HG02798 (cell line): Measurements from ENCODE around the gene SNED1.

Experiments used
- ATAC-seq: cut with Tn5 transposase; IDR thresholded peaks from one replicate; pipeline ENCODE4 v1.9.1; 2021; ENCODE audit warnings: mild to moderate bottlenecking; ENCODE audit not compliant: unreplicated experiment, poor library complexity

Gene SNED1

GRCh38 chr2:241019441-241020139, 21.2 kb downstream of the SNED1 start:
- no peak for ATAC-seq

DNA sequence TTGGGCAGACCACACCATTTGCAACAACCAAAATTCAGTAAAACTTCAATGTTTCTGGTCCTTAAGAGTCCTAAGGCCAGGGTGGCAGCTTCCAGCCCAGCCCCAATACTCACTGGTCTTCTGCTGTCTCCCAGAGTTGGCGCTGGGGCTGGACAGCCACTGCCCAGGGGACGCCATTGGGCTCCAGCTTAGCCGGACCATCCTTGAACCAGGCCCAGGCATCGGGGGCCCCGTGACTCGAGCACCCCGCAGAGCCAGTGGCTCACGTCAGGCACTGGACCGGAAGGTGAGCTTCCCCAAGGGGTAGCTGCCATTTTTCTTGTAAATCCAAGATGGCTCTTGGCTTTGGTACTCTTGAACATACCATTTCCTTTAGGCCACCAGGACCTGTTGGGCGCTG, 21.8 kb downstream of the SNED1 start:
- ATAC-seq: no peak

GRCh38 chr2:241020629-241021190, 22.3 kb downstream of the SNED1 start:
- ATAC-seq: no peak

GRCh38 chr2:241025639-241026038, 27.2 kb downstream of the SNED1 start:
- no peak for ATAC-seq

DNA sequence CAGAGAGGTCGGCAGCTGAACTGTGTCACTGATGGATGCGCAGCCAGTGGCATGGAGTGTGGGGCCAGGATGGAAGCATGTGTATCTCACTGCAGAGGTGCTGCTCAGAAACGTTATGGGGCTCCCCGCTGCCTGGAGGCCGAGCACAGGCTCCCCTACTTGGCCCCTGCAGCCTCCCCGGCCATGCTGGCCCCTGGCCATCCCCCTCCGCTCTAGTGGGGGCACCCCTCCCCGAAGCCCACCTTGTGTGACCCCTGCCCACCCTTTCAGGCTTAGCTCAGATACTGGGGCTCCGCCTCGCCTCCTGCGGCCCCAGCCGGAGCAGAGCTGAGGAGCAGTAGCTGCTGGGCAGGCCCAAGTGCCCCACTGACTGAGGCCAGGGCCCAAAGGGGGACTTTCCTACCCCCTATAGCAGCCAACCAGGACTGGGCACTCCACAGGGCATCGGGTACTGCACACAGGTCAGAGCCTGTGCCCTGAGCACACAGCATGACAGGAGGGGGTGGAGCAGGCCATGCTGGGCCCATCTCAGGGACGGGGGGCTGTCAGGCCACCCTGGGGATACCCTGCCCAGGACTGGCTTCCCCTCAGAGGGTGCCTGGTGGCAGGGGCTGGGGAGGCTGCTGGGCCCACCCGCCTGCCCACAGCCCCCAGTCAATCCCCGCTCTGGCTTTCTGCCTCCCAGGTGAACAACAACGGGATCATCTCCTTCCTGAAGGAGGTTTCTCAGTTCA, 31.3 kb downstream of the SNED1 start:
- ATAC-seq: no peak

- no peak for ATAC-seq
Measured at GRCh38 chr2:241030333-241030680, 31.9 kb downstream of the SNED1 start.

GRCh38 chr2:241030883-241031282, 32.5 kb downstream of the SNED1 start:
- no peak for ATAC-seq

- no peak for ATAC-seq
Measured at GRCh38 chr2:241031436-241032165, 33.2 kb downstream of the SNED1 start.

GRCh38 chr2:241033336-241033987, 35.0 kb downstream of the SNED1 start:
- ATAC-seq: no peak

- no peak for ATAC-seq
Measured at GRCh38 chr2:241033994-241034393, 35.6 kb downstream of the SNED1 start.

DNA sequence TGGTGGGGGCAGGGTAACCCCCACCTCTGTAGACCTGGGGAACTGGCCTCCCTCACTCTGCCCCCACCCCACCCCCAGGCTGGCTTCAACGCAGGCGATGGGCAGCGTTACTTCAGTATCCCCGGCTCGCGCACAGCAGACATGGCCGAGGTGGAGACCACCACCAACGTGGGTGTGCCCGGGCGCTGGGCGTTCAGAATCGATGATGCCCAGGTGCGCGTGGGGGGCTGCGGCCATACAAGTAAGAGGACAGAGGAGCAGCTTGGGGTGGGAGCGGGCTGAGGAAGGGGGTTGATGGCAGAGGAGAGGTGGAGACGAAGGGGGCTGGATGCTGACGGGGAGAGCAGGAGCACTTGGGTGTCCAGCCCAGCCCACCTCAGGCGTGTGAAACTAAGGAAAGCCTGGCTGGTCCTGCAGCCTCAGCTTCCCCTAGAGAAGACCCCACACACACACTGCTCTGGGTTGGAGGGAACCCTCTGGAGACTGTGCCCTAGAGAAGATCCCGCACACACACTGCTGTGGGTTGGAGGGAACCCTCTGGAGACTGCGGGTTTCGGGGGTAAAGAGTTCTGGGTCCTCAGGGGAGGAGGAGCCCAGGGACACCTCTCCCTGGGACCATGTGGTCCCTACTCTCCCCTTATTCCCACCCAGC, 36.2 kb downstream of the SNED1 start:
- ATAC-seq: no peak

DNA sequence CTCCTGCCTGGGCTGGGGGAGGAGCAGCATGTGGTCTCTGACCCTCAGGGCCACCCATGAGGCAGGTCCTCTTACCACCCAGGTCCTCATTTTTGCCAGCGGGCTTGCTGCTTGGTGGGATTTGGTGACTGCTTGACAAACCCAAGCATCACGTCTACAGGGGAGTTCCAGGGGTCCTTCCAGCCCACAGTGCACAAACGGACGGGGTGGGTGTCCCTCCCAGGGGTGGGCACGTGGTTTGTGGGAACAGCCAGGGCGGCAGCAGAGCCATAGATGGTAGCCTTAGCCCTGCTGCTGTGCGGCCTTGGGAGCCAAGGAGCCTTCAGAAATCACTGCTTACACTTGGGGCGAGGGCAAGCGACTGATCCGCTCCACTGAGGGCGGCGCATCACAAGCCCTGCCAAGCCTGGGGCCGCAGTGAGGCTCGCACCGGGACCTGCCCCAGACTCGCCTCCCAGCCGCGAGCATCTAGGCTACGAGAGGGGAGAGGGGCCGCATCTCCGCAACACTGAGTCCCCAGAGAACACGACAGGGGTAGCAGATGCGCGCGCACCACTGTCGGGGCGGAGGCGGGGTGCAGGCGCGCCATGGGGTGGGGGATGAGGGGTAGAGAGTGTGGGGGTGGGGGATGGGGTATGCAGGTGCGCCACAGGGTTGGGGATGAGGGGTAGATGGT, 36.9 kb downstream of the SNED1 start:
- ATAC-seq: no peak

GRCh38 chr2:241035818-241036396, 37.5 kb downstream of the SNED1 start:
- peak; percentile 20 for ATAC-seq

- ATAC-seq: peak; percentile 81
Measured at GRCh38 chr2:241036397-241036963, 38.1 kb downstream of the SNED1 start.

- ATAC-seq: peak; percentile 21
Measured at GRCh38 chr2:241036964-241037421, 38.6 kb downstream of the SNED1 start.

DNA sequence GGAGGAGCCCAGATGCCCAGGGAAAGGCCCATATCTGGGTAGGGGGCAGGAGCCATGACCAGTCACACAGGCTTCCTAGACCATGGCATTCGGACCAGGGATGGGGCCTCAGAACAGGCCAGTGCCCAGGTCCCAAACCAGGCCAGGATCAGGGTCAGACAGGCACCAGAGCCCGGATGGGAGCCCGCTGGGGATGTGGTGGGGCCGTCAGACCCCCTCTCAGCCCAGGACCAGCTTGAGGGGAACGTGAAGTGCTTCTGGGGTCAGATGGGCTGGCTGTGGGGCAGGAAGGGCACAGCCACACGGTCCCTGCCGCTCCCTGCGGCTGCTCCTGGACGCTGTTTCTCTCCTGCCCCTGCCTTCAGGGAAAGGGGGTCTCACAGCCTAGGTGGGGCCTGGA, 39.1 kb downstream of the SNED1 start:
- ATAC-seq: no peak

GRCh38 chr2:241038374-241039180, 40.2 kb downstream of the SNED1 start:
- ATAC-seq: no peak

DNA sequence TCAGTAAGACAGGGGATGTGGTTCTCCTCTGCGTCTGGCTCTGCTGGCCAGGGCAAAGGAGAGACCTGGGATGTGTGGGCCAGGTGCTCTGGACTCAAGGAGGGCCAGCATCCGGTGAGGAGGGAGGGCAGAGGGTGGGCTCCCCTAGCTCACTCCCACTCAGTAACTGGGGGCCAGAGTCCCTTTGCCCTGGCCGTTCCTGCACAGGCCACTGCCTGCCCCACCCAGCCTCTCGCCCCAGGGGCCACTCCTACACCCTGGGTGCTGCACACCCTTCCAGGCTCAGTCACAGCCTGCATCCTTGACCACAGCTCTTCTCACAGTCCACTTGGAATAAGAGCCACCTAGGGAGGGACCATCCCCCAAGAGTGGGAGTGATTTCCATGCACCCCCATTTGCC, 41.0 kb downstream of the SNED1 start:
- ATAC-seq: no peak
